Endothelial cell (in vitro differentiated cells): ENCODE results near the gene CAGE1. TPM values are rescaled to one million over a fixed set of nuclear protein-coding genes. Genes with fewer than 3 reads are reported as not detected.
"Not testable (repeated sequence)": the region's sequence is repeated elsewhere in the genome, so short reads cannot be mapped to it uniquely, and the experiment has no call there.

Source experiments
- DNase-seq: peaks from one replicate; pipeline ENCODE4 v3.0.0; 2021; ENCODE audit warnings: low spot score
- H3K27ac Mint-ChIP-seq: one replicate; pipeline ENCODE4 v1.8.0; 2021; ENCODE audit warnings: mixed read lengths, inconsistent platforms; ENCODE audit not compliant: unreplicated experiment
- H3K27me3 Mint-ChIP-seq: one replicate; pipeline ENCODE4 v1.8.0; 2021; ENCODE audit warnings: mild to moderate bottlenecking, moderate library complexity, mixed read lengths, inconsistent platforms; ENCODE audit not compliant: unreplicated experiment
- H3K36me3 Mint-ChIP-seq: one replicate; pipeline ENCODE4 v1.8.0; 2021; ENCODE audit warnings: mild to moderate bottlenecking, low read depth, mixed read lengths, inconsistent platforms; ENCODE audit not compliant: unreplicated experiment
- H3K4me1 Mint-ChIP-seq: one replicate; pipeline ENCODE4 v1.8.0; 2021; ENCODE audit warnings: mild to moderate bottlenecking, mixed read lengths, inconsistent platforms; ENCODE audit not compliant: unreplicated experiment
- H3K4me3 Mint-ChIP-seq: one replicate; pipeline ENCODE4 v1.8.0; 2021; ENCODE audit warnings: mild to moderate bottlenecking, mixed read lengths, inconsistent platforms; ENCODE audit not compliant: unreplicated experiment
- H3K9me3 Mint-ChIP-seq: one replicate; pipeline ENCODE4 v1.8.0; 2021; ENCODE audit warnings: mixed read lengths, inconsistent platforms; ENCODE audit not compliant: unreplicated experiment
- CTCF ChIP-seq: fragments of 200-600 bp; sonication (generic); IDR thresholded peaks from one replicate; pipeline ENCODE4 v1.5.0; 2021; ENCODE audit warnings: antibody characterized with exemption; ENCODE audit not compliant: unreplicated experiment
- total RNA-seq: library from RNA; stranded (reverse); fragmentation: NEBNext Ultra II Directional; extraction: Animal tissue kit (Norgen Biotek cat#: 25700); gene quantifications from one replicate; pipeline ENCODE4 v1.2.1, GENCODE V29; 2021; ENCODE audit not compliant: unreplicated experiment

Gene CAGE1
- total RNA-seq, 1 donor from 2014 or later: not detected

- TF ChIP-seq CTCF: no peak
- Mint-ChIP-seq H3K9me3 (no peaks in the 10 kb centered on the region), H3K36me3 (no peaks in the 10 kb centered on the region), H3K27ac (no peak overlapping the region), H3K27me3 (no peaks in the 10 kb centered on the region), H3K4me3 (no peak overlapping the region), H3K4me1 (no peaks in the 10 kb centered on the region)
- no peak for DNase-seq
Observed at GRCh38 chr6:7328243-7328642, 61.3 kb downstream of the CAGE1 start.

GRCh38 chr6:7325750-7326149, 63.8 kb downstream of the CAGE1 start:
- Mint-ChIP-seq H3K4me3 (no peak overlapping the region), H3K36me3 (no peaks in the 10 kb centered on the region), H3K9me3 (no peaks in the 10 kb centered on the region), H3K4me1 (no peaks in the 10 kb centered on the region), H3K27ac (no peak overlapping the region), H3K27me3 (peaks cover 1% of the 10 kb centered on the region)
- DNase-seq: no peak
- no peak for TF ChIP-seq CTCF

GRCh38 chr6:7324520-7324919, 65.0 kb downstream of the CAGE1 start:
- no peaks in the 10 kb centered on the region for H3K4me1 Mint-ChIP-seq
- TF ChIP-seq CTCF: no peak
- H3K9me3 Mint-ChIP-seq: no peaks in the 10 kb centered on the region
- H3K27me3 Mint-ChIP-seq: peaks cover 1% of the 10 kb centered on the region
- no peak for DNase-seq
- H3K36me3 Mint-ChIP-seq: no peaks in the 10 kb centered on the region
- H3K27ac Mint-ChIP-seq: no peak overlapping the region
- H3K4me3 Mint-ChIP-seq: no peak overlapping the region

GRCh38 chr6:7323074-7323473, 66.5 kb downstream of the CAGE1 start:
- Mint-ChIP-seq H3K27ac (no peak overlapping the region), H3K27me3 (peaks cover 1% of the 10 kb centered on the region), H3K36me3 (no peaks in the 10 kb centered on the region), H3K4me1 (no peaks in the 10 kb centered on the region), H3K9me3 (no peaks in the 10 kb centered on the region), H3K4me3 (no peak overlapping the region)
- DNase-seq: no peak
- TF ChIP-seq CTCF: no peak

GRCh38 chr6:7321866-7322265, 67.7 kb downstream of the CAGE1 start:
- not testable (repeated sequence) for DNase-seq, H3K9me3 Mint-ChIP-seq, H3K27ac Mint-ChIP-seq

GRCh38 chr6:7319406-7319805, 70.1 kb downstream of the CAGE1 start:
- not testable (repeated sequence) for DNase-seq, H3K4me3 Mint-ChIP-seq, H3K27ac Mint-ChIP-seq, H3K9me3 Mint-ChIP-seq, H3K27me3 Mint-ChIP-seq, H3K4me1 Mint-ChIP-seq, H3K36me3 Mint-ChIP-seq

More at GRCh38 chr6:7321866-7322265, 67.7 kb downstream of the CAGE1 start:
- H3K4me3 Mint-ChIP-seq, H3K27me3 Mint-ChIP-seq, H3K36me3 Mint-ChIP-seq, H3K4me1 Mint-ChIP-seq: not testable (repeated sequence)
